HepG2 (cell line): ENCODE measurements around the gene MNDA. TPM values are rescaled to one million over a fixed set of nuclear protein-coding genes. Genes with fewer than 3 reads are reported as not detected.

Source experiments
- ATAC-seq: fragments of 200-7000 bp; cut with Tn5 transposase; 3 replicates; pipeline ENCODE4 v1.9.1; 2020; ENCODE audit warnings: mild to moderate bottlenecking, moderate library complexity
- BruUV-seq: library from RNA; stranded (reverse); fragments of 400-500 nt; replicated peaks from 2 replicates; lab custom pipeline; 2021; lab: Mats Ljungman, UMichigan
- CTCF ChIA-PET: fragments of 300-600 bp; formaldehyde crosslinking; extraction: SDS; loops from one replicate; lab custom pipeline; 2021; ENCODE audit warnings: low total read pairs, inconsistent platforms, low intra/inter-chr PET ratio; lab: Yijun Ruan, JAX
- POLR2A ChIA-PET: fragments of 350-600 bp; sonication (Branson Sonifier 250); formaldehyde crosslinking; loops from one replicate; lab custom pipeline; 2020; ENCODE audit warnings: antibody characterized with exemption, inconsistent platforms; lab: Yijun Ruan, JAX
- DNase-seq: peaks from one replicate; pipeline ENCODE4 v3.0.0-alpha.2; 2015; ENCODE audit warnings: low spot score
- FAIRE-seq: peaks from 3 replicates; lab custom pipeline; 2011; peaks lifted over from hg19 to GRCh38; lab: Jason Lieb, UNC
- H2AFZ ChIP-seq: one replicate; pipeline ENCODE4 v1.6.1; 2011; ENCODE audit warnings: low read length, inconsistent platforms
- H3K27ac ChIP-seq: fragments of 300-600 bp; 3 replicates; pipeline ENCODE4 v1.8.0; 2011; ENCODE audit warnings: mixed run types, mild to moderate bottlenecking, mixed read lengths, low read length, inconsistent platforms; ENCODE audit not compliant: insufficient read depth; ENCODE audit errors: extremely low read length
- H3K27me3 ChIP-seq, 2 experiments: fragments of 200-600 bp in 1 of 2; 2 replicates in 1 of 2; 3 replicates in 1 of 2; pipeline versions ENCODE4 v1.6.0 to v1.8.0; 2011; ENCODE audit warnings: low read length in 2 of 2, mild to moderate bottlenecking in 2 of 2, moderate library complexity in 2 of 2, inconsistent platforms in 1 of 2; ENCODE audit not compliant: insufficient read depth in 2 of 2, control insufficient read depth in 1 of 2
- H3K36me3 ChIP-seq, 2 experiments: fragments of 200-600 bp in 1 of 2; replicated peaks in 1 of 2; 2 replicates in 1 of 2; 3 replicates in 1 of 2; pipeline versions ENCODE4 v1.5.1 to v1.8.0; 2011; ENCODE audit warnings: low read length in 2 of 2, inconsistent platforms in 1 of 2; ENCODE audit not compliant: insufficient read depth in 2 of 2, control insufficient read depth in 1 of 2
- H3K4me1 ChIP-seq: 2 replicates; pipeline ENCODE4 v1.5.1; 2012; ENCODE audit warnings: low read length, inconsistent platforms; ENCODE audit not compliant: insufficient read depth
- H3K4me2 ChIP-seq: 2 replicates; pipeline ENCODE4 v1.6.0; 2011; ENCODE audit warnings: low read depth, low read length, inconsistent platforms
- H3K4me3 ChIP-seq, 3 experiments: fragments of 200-600 bp in 1 of 3; sonication (generic), shearing (Covaris generic) in 1 of 3; replicated peaks in 1 of 3; 2 replicates each; pipeline ENCODE4 v1.5.1; 2011 to 2016; ENCODE audit warnings: low read length in 3 of 3, inconsistent platforms in 2 of 3, low read depth in 2 of 3, mild to moderate bottlenecking in 2 of 3, control low read depth in 1 of 3, mixed read lengths in 1 of 3; ENCODE audit not compliant: insufficient read depth in 1 of 3
- H3K79me2 ChIP-seq: one replicate; pipeline ENCODE4 v1.6.1; 2011; ENCODE audit warnings: low read length, inconsistent platforms; ENCODE audit not compliant: insufficient read depth
- H3K9ac ChIP-seq: 2 replicates; pipeline ENCODE4 v1.6.0; 2011; ENCODE audit warnings: mild to moderate bottlenecking, low read depth, low read length, inconsistent platforms; ENCODE audit not compliant: insufficient read depth
- H3K9me3 ChIP-seq: 2 replicates; pipeline ENCODE4 v1.5.1; 2012; ENCODE audit warnings: mild to moderate bottlenecking, low read length
- H4K20me1 ChIP-seq: 2 replicates; pipeline ENCODE4 v1.6.0; 2011; ENCODE audit warnings: inconsistent platforms, mild to moderate bottlenecking, low read length, moderate library complexity; ENCODE audit not compliant: insufficient read depth
- ELF4 ChIP-seq: sonication (generic); formaldehyde crosslinking; IDR thresholded peaks from 2 replicates; pipeline ENCODE4 v1.5.0; 2020; ENCODE audit warnings: missing genetic modification reagents, mild to moderate bottlenecking, moderate library complexity, borderline replicate concordance
- HOXD1 ChIP-seq: sonication (generic); formaldehyde crosslinking; IDR thresholded peaks from 2 replicates; pipeline ENCODE4 v1.5.0; 2020; ENCODE audit warnings: missing genetic modification reagents
- MXD1 ChIP-seq: sonication (generic); formaldehyde crosslinking; IDR thresholded peaks from 2 replicates; pipeline ENCODE4 v1.4.0; 2020; ENCODE audit warnings: mild to moderate bottlenecking, missing genetic modification reagents
- PTBP1 ChIP-seq: fragments of 200-400 bp; formaldehyde crosslinking; IDR thresholded peaks from 2 replicates; pipeline ENCODE4 v1.6.1; 2018; ENCODE audit warnings: low read length, low read depth; ENCODE audit not compliant: poor library complexity, severe bottlenecking
- SNAPC5 ChIP-seq: sonication (generic); formaldehyde crosslinking; IDR thresholded peaks from 2 replicates; pipeline ENCODE4 v1.8.1; 2023; ENCODE audit warnings: mild to moderate bottlenecking, missing genetic modification reagents, borderline replicate concordance
- STAT6 ChIP-seq: sonication (generic); formaldehyde crosslinking; IDR thresholded peaks from 2 replicates; pipeline ENCODE4 v1.4.0; 2020; ENCODE audit warnings: missing genetic modification reagents, mild to moderate bottlenecking, borderline replicate concordance
- TFDP1 ChIP-seq: IDR thresholded peaks from 2 replicates; pipeline ENCODE4 v1.6.1; 2016; ENCODE audit warnings: missing compliant biosample characterization, missing genetic modification reagents, borderline replicate concordance
- ZBTB2 ChIP-seq: sonication (generic); formaldehyde crosslinking; IDR thresholded peaks from 2 replicates; pipeline ENCODE4 v1.8.0; 2022; ENCODE audit warnings: low read depth, missing genetic modification reagents
- ZNF556 ChIP-seq: sonication (generic); formaldehyde crosslinking; IDR thresholded peaks from 2 replicates; pipeline ENCODE4 v1.4.0; 2020; ENCODE audit warnings: mild to moderate bottlenecking, missing genetic modification reagents, borderline replicate concordance
- ZNF597 ChIP-seq: sonication (generic); formaldehyde crosslinking; IDR thresholded peaks from 2 replicates; pipeline ENCODE4 v1.5.0; 2020; ENCODE audit warnings: missing genetic modification reagents
- ZNF740 ChIP-seq: sonication (generic); formaldehyde crosslinking; IDR thresholded peaks from 2 replicates; pipeline ENCODE4 v1.4.0; 2020; ENCODE audit warnings: missing genetic modification reagents
- ZSCAN9 ChIP-seq: IDR thresholded peaks from 2 replicates; pipeline ENCODE4 v1.6.1; 2016; ENCODE audit warnings: borderline replicate concordance
- WGBS: methylation state at CpG from one replicate; pipeline ENCODE4 v1.1.6; 2017; ENCODE audit warnings: low lambda C conversion rate; 5-methylcytosine and 5-hydroxymethylcytosine counted together
- in situ Hi-C: cut with HindIII; loops from 2 replicates; pipeline ENCODE4 v1.10.0; 2017; ENCODE audit warnings: low pct_unique_long_range_greater_than_20kb; ENCODE audit not compliant: extremely low pct_ligation_motif_present
- intact Hi-C: fragments of 100-400 bp; cut with micrococcal nuclease; formaldehyde crosslinking; loops from one replicate; pipeline ENCODE4 v1.10.0; 2022; ENCODE audit not compliant: unreplicated experiment
- polyA plus RNA-seq, 8 experiments: library from polyadenylated mRNA; depleted of rRNA in 3 of 8; stranded (reverse) in 7 of 8; unstranded in 1 of 8; fragments of >200 nt; fragmentation: Illumina TruSeq in 4 of 8; extraction: Trizol in 4 of 8; gene quantifications; 2 replicates each; pipeline versions ENCODE4 v1.2.1 to v1.2.3, GENCODE V29; 2011 to 2016; ENCODE audit warnings: low read depth in 4 of 8, missing spikeins in 1 of 8, mixed read lengths in 1 of 8; ENCODE audit not compliant: insufficient read depth in 1 of 8
- total RNA-seq, 5 experiments: library from RNA; depleted of rRNA; stranded (reverse); fragments of >200 nt; fragmentation: Illumina TruSeq; extraction: Trizol; gene quantifications; 2 replicates each; pipeline ENCODE4 v1.2.3, GENCODE V29; 2016; ENCODE audit warnings: low read depth in 1 of 5

The MNDA gene
- total and polyA plus RNA-seq, 2 of the 13 experiments (the other 11 are each of a cell fraction or from before 2014, with no cell fraction given): not detected

- CTCF ChIA-PET: no interaction called here
- Histone ChIP-seq H3K27me3 (no peaks in the 10 kb centered on the region), H3K27ac (no peak overlapping the region), H3K9ac (no peak overlapping the region), H2AFZ (no peak overlapping the region), H3K4me2 (no peak overlapping the region)
- FAIRE-seq (no peak), DNase-seq (no peak)
- in situ Hi-C loops: no loop called here
- no peak for TF ChIP-seq ZBTB2 (CRISPR knock-in tag)
- TF ChIP-seq ZNF556 (CRISPR knock-in tag): no peak
- TF ChIP-seq PTBP1: no peak
- no peak for TF ChIP-seq STAT6
- no peak for TF ChIP-seq ELF4
- TF ChIP-seq TFDP1 (CRISPR knock-in tag): no peak
- TF ChIP-seq MXD1 (CRISPR knock-in tag): no peak
- TF ChIP-seq ZNF597 (CRISPR knock-in tag): no peak
- no peak for TF ChIP-seq ZNF740
- TF ChIP-seq ZSCAN9: no peak
- no peak for TF ChIP-seq HOXD1 (CRISPR knock-in tag)
- TF ChIP-seq SNAPC5: no peak
- TF ChIP-seq, all 625 proteins: peak for 0
- H3K36me3 ChIP-seq: no peaks in the 10 kb centered on the region
- no peaks in the 10 kb centered on the region for H4K20me1 ChIP-seq
- intact Hi-C loops: no loop called here
- BruUV-seq: no TSS peak
- 2% methylated on average over 3 of the region's 3 CpGs for WGBS
- POLR2A ChIA-PET: no interaction called here
- H3K79me2 ChIP-seq: no peaks in the 10 kb centered on the region
- no peaks in the 10 kb centered on the region for H3K4me1 ChIP-seq
- peaks cover 41% of the 10 kb centered on the region; the same call in 1 of the 2 replicates for H3K9me3 ChIP-seq
- no peak for ATAC-seq
- no peak overlapping the region for H3K4me3 ChIP-seq
Observed at GRCh38 chr1:158813164-158813563, 18.0 kb upstream of the MNDA start.
